Vagina (tissue), 2 donors: ENCODE results near the gene SLC22A2.

Experiments
- CTCF ChIP-seq, 3 experiments: fragments of 450-650 bp in 2 of 3; fragments of 200-600 bp in 1 of 3; sonication (generic) in 1 of 3; IDR thresholded peaks; one replicate each; pipeline ENCODE4 v1.5.1; 2017 to 2019; ENCODE audit warnings: antibody characterized with exemption in 3 of 3, mild to moderate bottlenecking in 2 of 3, moderate library complexity in 2 of 3
- POLR2A ChIP-seq, 2 donors: fragments of 450-650 bp; IDR thresholded peaks; one replicate each; pipeline ENCODE4 v1.6.1; 2017; ENCODE audit warnings: antibody characterized with exemption in 2 of 2, mild to moderate bottlenecking in 2 of 2, moderate library complexity in 2 of 2
- POLR2AphosphoS5 ChIP-seq, 2 donors: sonication (generic); formaldehyde crosslinking; IDR thresholded peaks; one replicate each; pipeline ENCODE4 v1.9.0; 2017; ENCODE audit warnings: antibody characterized with exemption in 2 of 2, mild to moderate bottlenecking in 2 of 2, low read depth in 1 of 2; ENCODE audit not compliant: insufficient read depth in 1 of 2

DNA sequence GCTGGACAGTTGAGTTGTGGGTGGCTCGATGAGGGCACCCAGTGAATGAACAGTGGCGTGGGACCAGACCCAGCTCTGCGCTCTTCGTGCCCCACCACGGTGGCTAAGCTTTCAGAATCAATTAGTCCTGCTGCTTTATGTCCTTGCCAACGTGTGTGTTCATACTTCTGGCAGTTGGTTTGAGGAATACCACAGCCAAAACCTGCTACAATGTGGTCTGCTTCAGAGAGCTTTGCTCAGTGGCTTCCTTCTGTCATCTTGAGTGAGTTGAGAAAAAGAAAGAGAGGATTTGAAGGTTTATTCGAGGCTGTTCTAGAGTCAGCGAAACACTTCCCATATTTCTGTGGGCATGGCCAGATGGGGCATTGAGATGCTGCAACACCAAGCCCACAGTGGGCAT lies 39.5 kb upstream of the SLC22A2 start:
- TF ChIP-seq CTCF (IDR thresholded peaks at IDR 0.05) (no peak), POLR2AphosphoS5 (IDR thresholded peaks at IDR 0.05; ENCODE audit: insufficient read depth in 1 of 2, low read depth in 1 of 2) (no peak), POLR2A (IDR thresholded peaks at IDR 0.05) (no peak)
